GM18499 (cell line): ENCODE data around the gene GPATCH11.

Experiments used
- ATAC-seq: cut with Tn5 transposase; IDR thresholded peaks from one replicate; pipeline ENCODE4 v1.9.1; 2021; ENCODE audit warnings: moderate number of reproducible peaks; ENCODE audit not compliant: insufficient read depth, unreplicated experiment

GPATCH11 gene

GRCh38 chr2:37104178-37104577, 19.9 kb downstream of the GPATCH11 start:
- no peak for ATAC-seq

- no peak for ATAC-seq
Observed at GRCh38 chr2:37105150-37105549, 20.8 kb downstream of the GPATCH11 start.

- ATAC-seq, result no peak
Observed at GRCh38 chr2:37109523-37109922, 25.2 kb downstream of the GPATCH11 start.

- ATAC-seq, result no peak
Observed at GRCh38 chr2:37110306-37111212, 26.2 kb downstream of the GPATCH11 start.

- ATAC-seq, result no peak
Observed at GRCh38 chr2:37111958-37112357, 27.6 kb downstream of the GPATCH11 start.

- no peak for ATAC-seq
Observed at GRCh38 chr2:37117566-37117965, 33.2 kb downstream of the GPATCH11 start.

GRCh38 chr2:37119157-37119556, 34.8 kb downstream of the GPATCH11 start:
- ATAC-seq, result no peak

- ATAC-seq, result no peak
Observed at GRCh38 chr2:37125416-37125815, 41.1 kb downstream of the GPATCH11 start.

- ATAC-seq, result no peak
Observed at GRCh38 chr2:37132914-37133313, 48.6 kb downstream of the GPATCH11 start.

- no peak for ATAC-seq
Observed at GRCh38 chr2:37142546-37142945, 58.2 kb downstream of the GPATCH11 start.

GRCh38 chr2:37143974-37144373, 59.7 kb downstream of the GPATCH11 start:
- no peak for ATAC-seq

GRCh38 chr2:37146062-37146461, 61.7 kb downstream of the GPATCH11 start:
- ATAC-seq, result no peak

- ATAC-seq, result no peak
Observed at GRCh38 chr2:37148325-37148724, 64.0 kb downstream of the GPATCH11 start.
